Stimulated activated CD8-positive, alpha-beta memory T cell treated with anti-CD3 and anti-CD28 coated beads, Interleukin-4, amount 100 ng/mL, for 48 hours (primary cell): ENCODE measurements around the gene POLR2A.

Experiments used
- DNase-seq: peaks from one replicate; pipeline ENCODE4 v3.0.0-alpha.2; 2020

Gene POLR2A

GRCh38 chr17:7508846-7509245, 24.7 kb downstream of the POLR2A start:
- DNase-seq = no peak

- no peak for DNase-seq
These were observed 25.8 kb downstream of the POLR2A start for GRCh38 chr17:7509937-7510336.

- DNase-seq = no peak
These were observed 26.9 kb downstream of the POLR2A start for GRCh38 chr17:7511108-7511507.

GRCh38 chr17:7512105-7512504, 27.9 kb downstream of the POLR2A start:
- no peak for DNase-seq

GRCh38 chr17:7512824-7513540, 28.8 kb downstream of the POLR2A start:
- no peak for DNase-seq

- DNase-seq = no peak
These were observed 29.8 kb downstream of the POLR2A start for GRCh38 chr17:7513850-7514419.

GRCh38 chr17:7515911-7516610, 31.9 kb downstream of the POLR2A start:
- no peak for DNase-seq

GRCh38 chr17:7523033-7523432, 38.9 kb downstream of the POLR2A start:
- peak; percentile 72 for DNase-seq

GRCh38 chr17:7528842-7529241, 44.7 kb downstream of the POLR2A start:
- no peak for DNase-seq

GRCh38 chr17:7530023-7530900, 46.1 kb downstream of the POLR2A start:
- no peak for DNase-seq

- no peak for DNase-seq
These were observed 53.9 kb downstream of the POLR2A start for GRCh38 chr17:7538050-7538449.

- DNase-seq = no peak
These were observed 54.9 kb downstream of the POLR2A start for GRCh38 chr17:7538891-7539545.

GRCh38 chr17:7541074-7541621, 57.0 kb downstream of the POLR2A start:
- no peak for DNase-seq

GRCh38 chr17:7544911-7545310, 60.7 kb downstream of the POLR2A start:
- no peak for DNase-seq

GRCh38 chr17:7548585-7549400, 64.6 kb downstream of the POLR2A start, which contains the start of gene TNFSF12:
TNFSF12 (plus strand) TSS chr17:7549058; CDS start chr17:7549154, 96 bp downstream.
- peak; percentile 72 for DNase-seq
